Keratinocyte (primary cell): ENCODE measurements around the gene AQP6. TPM values are rescaled to one million over a fixed set of nuclear protein-coding genes. Genes with fewer than 3 reads are reported as not detected.
"Not testable (repeated sequence)": the region's sequence is repeated elsewhere in the genome, so short reads cannot be mapped to it uniquely, and the experiment has no call there.

Source experiments
- DNase-seq: peaks from one replicate; pipeline ENCODE4 v3.0.0-alpha.2; 2011; ENCODE audit warnings: low read depth, missing footprints, low spot score
- FAIRE-seq: peaks from 2 replicates; lab custom pipeline; 2011; peaks lifted over from hg19 to GRCh38; lab: Jason Lieb, UNC
- H2AFZ ChIP-seq: 2 replicates; pipeline ENCODE4 v1.6.0; 2012; ENCODE audit warnings: low read length, control low read depth, inconsistent platforms; ENCODE audit not compliant: control insufficient read depth
- H3K27ac ChIP-seq: 2 replicates; pipeline ENCODE4 v1.5.1; 2011; ENCODE audit warnings: low read length; ENCODE audit not compliant: control insufficient read depth, insufficient read depth
- H3K27me3 ChIP-seq: 3 replicates; pipeline ENCODE4 v1.6.0; 2011; ENCODE audit warnings: low read length; ENCODE audit not compliant: control insufficient read depth, insufficient read depth; ENCODE audit errors: extremely low read depth
- H3K36me3 ChIP-seq, 2 experiments: 2 replicates in 1 of 2; 3 replicates in 1 of 2; pipeline ENCODE4 v1.5.1; 2011; ENCODE audit warnings: low read length in 2 of 2, mild to moderate bottlenecking in 1 of 2; ENCODE audit not compliant: control insufficient read depth in 2 of 2, insufficient read depth in 2 of 2; ENCODE audit errors: extremely low read depth in 1 of 2
- H3K4me1 ChIP-seq: 3 replicates; pipeline ENCODE4 v1.5.1; 2011; ENCODE audit warnings: low read length; ENCODE audit not compliant: control insufficient read depth, insufficient read depth; ENCODE audit errors: extremely low read depth
- H3K4me2 ChIP-seq: 3 replicates; pipeline ENCODE4 v1.6.0; 2011; ENCODE audit warnings: low read depth, low read length; ENCODE audit not compliant: control insufficient read depth, insufficient read depth; ENCODE audit errors: extremely low read depth
- H3K4me3 ChIP-seq, 3 experiments: fragments of 200-600 bp in 1 of 3; sonication (generic) in 1 of 3; 2 replicates in 2 of 3; 3 replicates in 1 of 3; pipeline ENCODE4 v1.5.1; 2011 to 2016; ENCODE audit warnings: low read length in 3 of 3, mild to moderate bottlenecking in 3 of 3, control low read depth in 2 of 3, inconsistent platforms in 1 of 3, low read depth in 1 of 3, mixed read lengths in 1 of 3, mixed run types in 1 of 3, moderate library complexity in 1 of 3; ENCODE audit not compliant: control insufficient read depth in 2 of 3, insufficient read depth in 2 of 3; ENCODE audit errors: extremely low read depth in 1 of 3
- H3K79me2 ChIP-seq: 2 replicates; pipeline ENCODE4 v1.6.0; 2012; ENCODE audit warnings: low read length; ENCODE audit not compliant: control insufficient read depth, insufficient read depth
- H3K9ac ChIP-seq: 3 replicates; pipeline ENCODE4 v1.6.0; 2011; ENCODE audit warnings: low read length; ENCODE audit not compliant: control insufficient read depth, insufficient read depth; ENCODE audit errors: extremely low read depth
- H3K9me1 ChIP-seq: 3 replicates; pipeline ENCODE4 v1.6.0; 2011; ENCODE audit warnings: low read length; ENCODE audit not compliant: control insufficient read depth, insufficient read depth; ENCODE audit errors: extremely low read depth
- H3K9me3 ChIP-seq: 2 replicates; pipeline ENCODE4 v1.5.1; 2012; ENCODE audit warnings: low read depth, low read length; ENCODE audit not compliant: control insufficient read depth
- H4K20me1 ChIP-seq: 3 replicates; pipeline ENCODE4 v1.6.0; 2011; ENCODE audit warnings: low read length; ENCODE audit not compliant: control insufficient read depth, insufficient read depth; ENCODE audit errors: extremely low read depth
- CTCF ChIP-seq, 3 experiments: IDR thresholded peaks in 1 of 3; conservative IDR thresholded peaks in 1 of 3; optimal IDR thresholded peaks in 1 of 3; 2 replicates in 2 of 3; 3 replicates in 1 of 3; pipeline versions ENCODE3 to v1.5.1; 2011; ENCODE audit warnings: low read length in 3 of 3, mild to moderate bottlenecking in 3 of 3, moderate library complexity in 2 of 3, control low read depth in 1 of 3, inconsistent platforms in 1 of 3; ENCODE audit not compliant: insufficient read depth in 2 of 3; ENCODE audit errors: extremely low read depth in 1 of 3
- EZH2 ChIP-seq: IDR thresholded peaks from one replicate; pipeline ENCODE4 v1.6.1; 2012; ENCODE audit warnings: inconsistent platforms, mild to moderate bottlenecking, low read length, moderate library complexity
- dilution Hi-C: fragments of 300-500 bp; cut with MboI; formaldehyde crosslinking; loops from one replicate; pipeline ENCODE4 v1.7.0; 2020; ENCODE audit warnings: low sequenced_read_pairs; ENCODE audit not compliant: extremely low pct_ligation_motif_present
- polyA plus RNA-seq, 5 experiments: library from polyadenylated mRNA; depleted of rRNA in 3 of 5; stranded (reverse) in 3 of 5; stranded (forward) in 1 of 5; unstranded in 1 of 5; fragments of >200 nt; gene quantifications; 1 replicate in 1 of 5; 2 replicates in 3 of 5; 3 replicates in 1 of 5; pipeline versions ENCODE4 v1.2.1 to v1.2.3, GENCODE V29; 2011 to 2012; ENCODE audit warnings: missing spikeins in 2 of 5, low read depth in 1 of 5, low replicate concordance in 1 of 5

The AQP6 gene
- polyA plus RNA-seq, 1 donor (not counting 4 experiments of a cell fraction or from before 2014, with no cell fraction given) = 0.45 TPM

GRCh38 chr12:49987625-49988303 is 15.0 kb downstream of the AQP6 start:
- H3K36me3 ChIP-seq = peaks cover 9 to 22% of the 10 kb centered on the region in 2 experiments
- no peaks in the 10 kb centered on the region for H3K79me2 ChIP-seq
- no peak overlapping the region for H2AFZ ChIP-seq
- H3K4me2 ChIP-seq = no peak overlapping the region
- no peaks in the 10 kb centered on the region for H4K20me1 ChIP-seq
- no peaks in the 10 kb centered on the region for H3K9me3 ChIP-seq
- FAIRE-seq = no peak
- no peak overlapping the region for H3K9ac ChIP-seq
- TF ChIP-seq CTCF (optimal IDR thresholded peaks at IDR 0.05 in 1 of 3, IDR thresholded peaks at IDR 0.05 in 1 of 3, conservative IDR thresholded peaks at IDR 0.05 in 1 of 3; ENCODE audit: extremely low read depth in 1 of 3, insufficient read depth in 2 of 3, low read length in 3 of 3) (no peak), EZH2 (no peak)
- no peaks in the 10 kb centered on the region for H3K9me1 ChIP-seq
- no peak overlapping the region for H3K27ac ChIP-seq
- no peak for DNase-seq
- peaks cover 13% of the 10 kb centered on the region for H3K4me1 ChIP-seq
- dilution Hi-C loops = no loop called here
- H3K4me3 ChIP-seq = no peak overlapping the region
- H3K27me3 ChIP-seq = no peaks in the 10 kb centered on the region

GRCh38 chr12:49989400-49989799 is 16.7 kb downstream of the AQP6 start:
- H3K27me3 ChIP-seq, H4K20me1 ChIP-seq, H3K4me2 ChIP-seq, H3K4me1 ChIP-seq, H3K27ac ChIP-seq, H3K9me3 ChIP-seq, FAIRE-seq, DNase-seq, H3K4me3 ChIP-seq, H3K9ac ChIP-seq, H2AFZ ChIP-seq, dilution Hi-C loops, H3K9me1 ChIP-seq, H3K79me2 ChIP-seq: not testable (repeated sequence)
- peaks cover 9 to 31% of the 10 kb centered on the region in 2 experiments for H3K36me3 ChIP-seq

GRCh38 chr12:49990273-49990672 is 17.5 kb downstream of the AQP6 start:
- H3K36me3 ChIP-seq = peaks cover 9 to 34% of the 10 kb centered on the region in 2 experiments
- H2AFZ ChIP-seq = no peak overlapping the region

More at GRCh38 chr12:49990273-49990672, 17.5 kb downstream of the AQP6 start:
- Histone ChIP-seq H3K9ac (no peak overlapping the region), H3K27me3 (no peaks in the 10 kb centered on the region), H3K27ac (no peak overlapping the region), H3K9me3 (no peaks in the 10 kb centered on the region), H3K79me2 (no peaks in the 10 kb centered on the region), H3K4me2 (no peak overlapping the region), H3K4me3 (no peak overlapping the region), H4K20me1 (no peaks in the 10 kb centered on the region), H3K9me1 (no peaks in the 10 kb centered on the region), H3K4me1 (no peaks in the 10 kb centered on the region)
- dilution Hi-C loops = no loop called here
- FAIRE-seq (no peak), DNase-seq (no peak)
- no peak for TF ChIP-seq EZH2
- TF ChIP-seq CTCF (optimal IDR thresholded peaks at IDR 0.05 in 1 of 3, IDR thresholded peaks at IDR 0.05 in 1 of 3, conservative IDR thresholded peaks at IDR 0.05 in 1 of 3; ENCODE audit: extremely low read depth in 1 of 3, insufficient read depth in 2 of 3, low read length in 3 of 3) = no peak
